NCI-H510A (cell line): ENCODE results near the gene MEOX2.

Source experiments
- DNase-seq: peaks from one replicate; lab custom pipeline; 2025; lab: John Stamatoyannopoulos, UW

MEOX2 gene

GRCh38 chr7:15681186-15681585, 5.3 kb downstream of the MEOX2 start:
- no peak for DNase-seq

DNA sequence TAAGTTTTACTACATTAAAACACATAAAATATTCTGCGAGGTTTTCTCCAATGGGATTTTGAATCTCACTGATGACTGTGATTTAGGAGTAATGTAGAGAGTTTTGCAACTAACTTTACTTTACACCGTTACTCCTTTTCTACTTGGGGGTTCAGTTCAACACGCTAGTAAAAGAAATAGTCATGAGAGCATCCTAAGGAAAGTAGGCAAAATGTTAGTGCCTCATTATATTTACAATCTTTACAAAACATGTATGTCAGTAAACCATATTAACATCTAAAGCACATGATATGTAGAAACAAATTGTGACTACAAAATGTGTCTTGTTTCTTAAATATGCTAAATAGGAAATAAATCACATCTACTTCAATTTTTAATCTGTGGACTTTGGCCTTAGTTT, 6.0 kb downstream of the MEOX2 start:
- DNase-seq = no peak

- DNase-seq = no peak
These were observed 7.2 kb downstream of the MEOX2 start for GRCh38 chr7:15679306-15679705.

DNA sequence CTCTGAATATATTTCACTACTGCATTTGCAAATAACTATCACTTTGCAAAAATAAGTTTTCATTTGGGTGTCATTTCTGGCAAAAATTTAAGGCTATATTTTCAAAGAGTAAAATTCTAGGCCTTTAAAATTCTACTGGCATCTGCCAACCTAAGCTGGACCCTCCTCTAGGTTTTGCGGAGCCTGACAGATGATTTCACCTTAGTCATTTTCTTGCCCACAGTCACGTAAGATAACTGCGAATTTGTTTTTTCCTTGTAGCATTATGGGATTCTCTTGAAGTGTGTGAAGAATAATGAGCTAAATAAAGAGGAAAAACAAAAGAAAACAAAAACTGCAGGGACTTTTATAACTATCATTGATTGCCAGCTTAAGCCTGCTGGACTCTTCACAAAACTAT, 7.8 kb downstream of the MEOX2 start:
- no peak for DNase-seq

GRCh38 chr7:15675379-15675778, 11.1 kb downstream of the MEOX2 start:
- DNase-seq = no peak

DNA sequence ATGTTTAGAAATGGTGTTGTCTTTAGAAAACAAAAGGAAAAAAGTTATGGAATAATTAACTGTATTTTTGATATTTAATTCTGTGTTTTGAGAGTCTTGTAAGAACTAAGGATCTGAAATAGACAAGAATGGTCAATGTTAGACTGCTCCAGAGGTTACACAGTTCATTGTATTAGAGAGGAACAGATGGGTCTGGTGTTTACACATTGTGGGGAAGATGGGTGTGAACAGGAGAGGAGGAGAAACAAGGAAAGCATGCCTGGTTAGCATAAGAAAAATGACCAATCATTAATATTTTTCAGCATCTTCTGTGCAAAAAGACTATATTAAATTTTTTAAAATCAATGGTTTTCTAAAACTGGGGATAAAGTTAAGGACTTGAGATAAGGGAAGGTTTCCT, 11.9 kb downstream of the MEOX2 start:
- no peak for DNase-seq

- DNase-seq = no peak
These were observed 16.9 kb downstream of the MEOX2 start for GRCh38 chr7:15669443-15670090.

DNA sequence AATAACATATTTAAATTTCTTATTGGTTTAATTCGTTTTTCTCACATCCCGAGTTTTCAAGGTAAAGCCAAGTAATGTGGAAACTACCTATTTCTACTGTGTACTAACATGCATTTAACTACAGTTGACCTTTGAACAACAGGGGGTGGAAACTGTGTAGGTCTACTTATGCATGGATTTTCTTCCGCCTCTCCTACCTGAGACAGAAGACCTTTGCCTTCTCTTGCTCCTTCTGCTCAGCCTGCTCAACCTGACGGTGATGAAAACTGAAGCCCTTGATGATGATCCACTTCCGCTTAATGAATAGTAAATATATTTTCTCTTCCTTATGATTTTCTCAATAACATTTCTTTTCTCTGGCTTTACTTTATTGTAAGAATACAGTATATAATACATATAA, 18.5 kb downstream of the MEOX2 start:
- no peak for DNase-seq

GRCh38 chr7:15662451-15662850, 24.0 kb downstream of the MEOX2 start:
- no peak for DNase-seq

GRCh38 chr7:15658247-15658646, 28.2 kb downstream of the MEOX2 start:
- DNase-seq = no peak

DNA sequence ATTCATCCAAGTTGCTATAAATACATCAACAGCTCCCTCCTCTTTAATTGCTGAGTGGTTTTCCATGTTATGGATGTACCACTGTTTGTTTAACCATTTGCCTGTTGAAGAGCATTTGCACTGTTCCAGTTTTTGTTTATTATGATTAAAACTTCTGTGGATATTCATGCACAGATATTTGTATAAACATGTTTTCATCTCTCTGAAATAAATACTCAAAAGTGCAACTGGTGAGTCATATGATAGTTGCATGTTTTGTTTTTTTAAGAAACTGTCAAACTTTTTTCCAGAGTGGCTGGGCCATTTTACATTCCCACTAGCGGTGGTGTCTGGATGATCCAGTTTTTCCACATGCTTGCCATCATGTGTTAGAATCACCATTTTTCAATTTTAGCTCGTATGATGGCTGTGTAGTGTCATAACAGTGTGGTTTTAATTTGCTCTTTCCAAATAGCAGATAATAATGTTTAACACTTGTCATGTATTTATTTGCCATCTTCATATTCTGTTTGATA, 33.6 kb downstream of the MEOX2 start:
- DNase-seq = no peak

- no peak for DNase-seq
These were observed 34.8 kb downstream of the MEOX2 start for GRCh38 chr7:15651693-15652092.

- DNase-seq = no peak
These were observed 35.7 kb downstream of the MEOX2 start for GRCh38 chr7:15650787-15651186.

GRCh38 chr7:15648461-15648961, 38.0 kb downstream of the MEOX2 start:
- DNase-seq = no peak

GRCh38 chr7:15647309-15647708, 39.2 kb downstream of the MEOX2 start:
- DNase-seq = no peak

GRCh38 chr7:15643000-15643705, 43.3 kb downstream of the MEOX2 start:
- no peak for DNase-seq

DNA sequence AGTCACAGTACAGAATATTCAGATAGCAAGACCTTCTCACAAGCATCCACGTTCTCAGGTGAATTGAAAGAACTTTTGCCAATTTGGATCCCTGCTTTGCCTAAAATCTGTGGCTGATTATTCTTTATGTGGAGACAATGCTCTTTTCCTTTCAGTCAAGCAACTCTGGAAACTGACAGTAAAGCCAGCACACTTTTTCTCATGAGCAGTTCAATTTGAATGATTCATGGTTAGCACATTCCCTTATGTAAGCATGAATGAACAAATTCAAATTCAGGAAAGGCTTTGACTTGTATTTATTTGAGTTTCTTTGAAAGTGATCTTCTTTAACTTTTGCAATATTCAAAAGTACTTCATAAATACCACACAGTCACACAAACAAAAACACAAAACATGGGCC, 57.6 kb downstream of the MEOX2 start:
- no peak for DNase-seq

- DNase-seq = no peak
These were observed 60.4 kb downstream of the MEOX2 start for GRCh38 chr7:15626041-15626440.

DNA sequence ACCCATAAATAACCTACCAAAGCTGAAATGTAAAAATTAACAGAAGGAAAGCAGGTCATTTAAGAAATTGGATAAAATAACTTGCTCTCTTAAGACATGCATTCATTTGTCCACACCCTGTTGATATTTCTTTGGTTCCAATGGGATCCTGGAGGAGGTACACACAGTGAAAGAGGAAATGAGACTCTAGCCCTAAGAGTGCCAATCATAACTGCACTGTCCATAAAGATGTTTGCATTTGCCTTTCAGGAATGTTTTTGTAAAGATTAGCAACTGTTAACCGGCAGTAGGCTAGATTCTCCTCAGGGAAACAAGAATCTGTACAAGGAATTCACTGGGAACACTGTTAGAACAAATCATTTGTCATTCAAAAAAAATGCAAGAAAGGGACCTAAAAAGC, 61.0 kb downstream of the MEOX2 start:
- no peak for DNase-seq

- no peak for DNase-seq
These were observed 65.0 kb downstream of the MEOX2 start for GRCh38 chr7:15621468-15621867.

DNA sequence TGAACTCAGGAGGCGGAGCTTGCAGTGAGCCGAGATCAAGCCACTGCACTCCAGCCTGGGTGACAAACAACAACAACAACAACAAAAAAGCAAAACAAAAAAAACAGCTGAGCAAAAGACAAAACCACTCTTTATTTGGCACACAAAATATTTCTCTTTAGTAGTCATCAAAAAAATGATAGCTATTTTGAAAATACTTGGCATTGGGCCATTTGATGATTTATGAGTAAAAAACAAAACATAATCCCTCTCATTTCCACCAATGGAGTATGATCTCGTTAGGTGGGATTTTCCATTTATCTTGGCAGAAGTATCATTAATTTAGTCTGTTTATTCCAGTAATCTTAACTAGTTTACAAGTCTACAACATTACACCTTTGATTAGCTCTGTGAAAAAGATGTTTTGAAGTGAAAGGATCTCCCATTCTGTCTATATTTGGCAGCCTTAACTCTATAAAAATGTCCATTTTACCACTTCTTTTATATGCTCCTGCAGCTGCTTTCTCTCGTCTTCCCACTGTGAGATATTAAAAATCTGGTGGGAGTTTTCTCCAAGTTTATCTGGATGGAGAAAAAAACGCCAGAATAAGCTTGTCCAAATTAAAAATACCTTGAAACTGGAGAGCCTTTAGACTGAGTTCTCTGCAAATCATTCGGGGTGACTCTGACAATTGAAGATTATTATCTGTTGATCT, 65.8 kb downstream of the MEOX2 start:
- DNase-seq = no peak

- DNase-seq = no peak
These were observed 68.2 kb downstream of the MEOX2 start for GRCh38 chr7:15618275-15618674.

GRCh38 chr7:15612205-15612604, 74.3 kb downstream of the MEOX2 start:
- DNase-seq = no peak
